Glutamatergic neuron (in vitro differentiated cells): ENCODE measurements around the gene KATNB1. TPM values are rescaled to one million over a fixed set of nuclear protein-coding genes. Genes with fewer than 3 reads are reported as not detected.

Experiments
- DNase-seq: peaks from one replicate; pipeline ENCODE4 v3.0.0; 2022
- H3K27ac Mint-ChIP-seq: one replicate; pipeline ENCODE4 v1.8.0; 2020; ENCODE audit warnings: mild to moderate bottlenecking, mixed read lengths, inconsistent platforms; ENCODE audit not compliant: unreplicated experiment
- H3K27me3 Mint-ChIP-seq: one replicate; pipeline ENCODE4 v1.8.0; 2020; ENCODE audit warnings: mild to moderate bottlenecking, moderate library complexity, mixed read lengths, inconsistent platforms; ENCODE audit not compliant: unreplicated experiment
- H3K36me3 Mint-ChIP-seq: one replicate; pipeline ENCODE4 v1.8.0; 2020; ENCODE audit warnings: mild to moderate bottlenecking, mixed read lengths, inconsistent platforms; ENCODE audit not compliant: unreplicated experiment
- H3K4me1 Mint-ChIP-seq: one replicate; pipeline ENCODE4 v1.8.0; 2020; ENCODE audit warnings: mild to moderate bottlenecking, low read depth, mixed read lengths, inconsistent platforms; ENCODE audit not compliant: unreplicated experiment
- H3K4me3 Mint-ChIP-seq: one replicate; pipeline ENCODE4 v1.8.0; 2020; ENCODE audit warnings: mild to moderate bottlenecking, mixed read lengths, inconsistent platforms; ENCODE audit not compliant: unreplicated experiment
- H3K9me3 Mint-ChIP-seq: one replicate; pipeline ENCODE4 v1.8.0; 2020; ENCODE audit warnings: mild to moderate bottlenecking, moderate library complexity, mixed read lengths, inconsistent platforms; ENCODE audit not compliant: unreplicated experiment
- total RNA-seq: library from RNA; stranded (reverse); fragmentation: NEBNext Ultra II Directional; extraction: Animal tissue kit (Norgen Biotek cat#: 25700); gene quantifications from one replicate; pipeline ENCODE4 v1.2.1, GENCODE V29; 2021; ENCODE audit not compliant: unreplicated experiment
- TF ChIP-seq, protein P1 (sequence below): fragments of 200-600 bp; sonication (generic); IDR thresholded peaks from one replicate; pipeline ENCODE4 v1.5.0; 2021; ENCODE audit not compliant: partially characterized antibody, unreplicated experiment

The KATNB1 gene
- total RNA-seq, 1 donor from 2014 or later, result 74.4 TPM

DNA sequence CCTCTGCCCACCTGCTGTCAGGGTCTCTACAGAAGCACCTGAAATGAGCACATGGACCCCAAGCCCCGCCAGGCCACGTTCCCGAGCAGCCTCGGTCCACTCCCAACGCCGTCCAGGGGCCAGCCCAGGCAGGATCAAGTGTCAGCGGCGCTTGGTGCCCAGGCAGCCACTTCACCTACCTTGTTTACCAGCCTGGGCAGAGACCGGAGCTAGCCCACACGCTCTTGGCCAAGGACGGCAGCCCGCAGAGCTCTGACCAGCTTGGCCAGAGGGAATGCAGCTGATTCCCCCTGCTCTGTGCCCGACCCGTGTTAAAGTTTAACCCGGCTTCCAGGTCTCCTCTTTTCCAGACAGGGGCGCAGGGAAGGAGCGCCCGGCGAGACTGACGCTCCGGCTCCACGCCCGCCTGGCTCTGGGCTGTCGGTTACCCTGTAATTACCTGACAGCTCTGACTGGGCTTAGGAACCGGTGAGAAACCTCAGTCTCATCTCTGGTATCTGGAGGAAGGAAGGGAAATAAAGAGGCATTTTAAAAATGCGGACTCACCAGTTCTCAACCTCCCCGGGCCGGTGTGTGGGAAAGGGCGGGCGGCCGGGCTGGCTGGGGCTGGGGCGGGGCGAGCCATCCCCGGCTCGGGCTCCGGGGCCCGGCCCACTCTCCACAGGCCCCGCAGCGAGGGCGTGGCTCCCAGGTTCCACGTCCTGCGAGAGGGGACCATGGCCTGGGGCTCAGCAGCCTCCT is 62.1 kb downstream of the KATNB1 start:
- Mint-ChIP-seq H3K36me3 (no peaks in the 10 kb centered on the region), H3K9me3 (peaks cover 5% of the 10 kb centered on the region), H3K4me1 (peaks cover 12% of the 10 kb centered on the region), H3K27me3 (peaks cover 9% of the 10 kb centered on the region), H3K27ac (no peak overlapping the region), H3K4me3 (no peak overlapping the region)
- TF ChIP-seq, protein P1, sequence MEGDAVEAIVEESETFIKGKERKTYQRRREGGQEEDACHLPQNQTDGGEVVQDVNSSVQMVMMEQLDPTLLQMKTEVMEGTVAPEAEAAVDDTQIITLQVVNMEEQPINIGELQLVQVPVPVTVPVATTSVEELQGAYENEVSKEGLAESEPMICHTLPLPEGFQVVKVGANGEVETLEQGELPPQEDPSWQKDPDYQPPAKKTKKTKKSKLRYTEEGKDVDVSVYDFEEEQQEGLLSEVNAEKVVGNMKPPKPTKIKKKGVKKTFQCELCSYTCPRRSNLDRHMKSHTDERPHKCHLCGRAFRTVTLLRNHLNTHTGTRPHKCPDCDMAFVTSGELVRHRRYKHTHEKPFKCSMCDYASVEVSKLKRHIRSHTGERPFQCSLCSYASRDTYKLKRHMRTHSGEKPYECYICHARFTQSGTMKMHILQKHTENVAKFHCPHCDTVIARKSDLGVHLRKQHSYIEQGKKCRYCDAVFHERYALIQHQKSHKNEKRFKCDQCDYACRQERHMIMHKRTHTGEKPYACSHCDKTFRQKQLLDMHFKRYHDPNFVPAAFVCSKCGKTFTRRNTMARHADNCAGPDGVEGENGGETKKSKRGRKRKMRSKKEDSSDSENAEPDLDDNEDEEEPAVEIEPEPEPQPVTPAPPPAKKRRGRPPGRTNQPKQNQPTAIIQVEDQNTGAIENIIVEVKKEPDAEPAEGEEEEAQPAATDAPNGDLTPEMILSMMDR, result no peak
- peak; percentile 45 for DNase-seq

DNA sequence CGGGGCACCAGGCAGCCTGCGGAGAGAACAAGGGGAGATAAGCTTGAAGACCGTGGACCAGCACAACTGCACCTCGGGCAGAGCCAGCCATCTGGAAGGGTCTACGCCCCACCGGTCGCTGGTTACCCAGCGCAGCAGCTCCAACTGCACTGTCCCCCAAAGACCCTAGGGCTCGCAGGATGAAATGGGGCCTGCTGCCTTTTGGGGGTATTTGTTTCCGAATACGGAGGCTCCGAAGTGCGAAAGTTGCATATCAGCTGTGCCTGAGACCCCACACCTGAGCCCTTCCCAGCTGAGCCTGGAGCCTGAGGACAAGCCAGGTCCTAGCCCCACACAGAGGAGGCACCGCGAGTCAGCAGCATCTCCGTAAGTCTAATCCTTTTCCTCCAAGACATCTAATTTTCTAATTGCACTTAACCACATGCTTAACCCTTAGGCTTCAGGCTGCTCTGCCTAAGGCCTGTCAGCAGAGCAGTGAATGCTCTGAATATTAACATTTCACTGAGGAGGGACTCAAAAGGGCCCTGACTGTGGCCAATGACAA is 62.8 kb downstream of the KATNB1 start:
- Mint-ChIP-seq H3K4me1 (peaks cover 18% of the 10 kb centered on the region), H3K27me3 (peaks cover 9% of the 10 kb centered on the region), H3K36me3 (no peaks in the 10 kb centered on the region), H3K9me3 (peaks cover 7% of the 10 kb centered on the region), H3K27ac (no peak overlapping the region), H3K4me3 (no peak overlapping the region)
- TF ChIP-seq, protein P1, result no peak
- no peak for DNase-seq

DNA sequence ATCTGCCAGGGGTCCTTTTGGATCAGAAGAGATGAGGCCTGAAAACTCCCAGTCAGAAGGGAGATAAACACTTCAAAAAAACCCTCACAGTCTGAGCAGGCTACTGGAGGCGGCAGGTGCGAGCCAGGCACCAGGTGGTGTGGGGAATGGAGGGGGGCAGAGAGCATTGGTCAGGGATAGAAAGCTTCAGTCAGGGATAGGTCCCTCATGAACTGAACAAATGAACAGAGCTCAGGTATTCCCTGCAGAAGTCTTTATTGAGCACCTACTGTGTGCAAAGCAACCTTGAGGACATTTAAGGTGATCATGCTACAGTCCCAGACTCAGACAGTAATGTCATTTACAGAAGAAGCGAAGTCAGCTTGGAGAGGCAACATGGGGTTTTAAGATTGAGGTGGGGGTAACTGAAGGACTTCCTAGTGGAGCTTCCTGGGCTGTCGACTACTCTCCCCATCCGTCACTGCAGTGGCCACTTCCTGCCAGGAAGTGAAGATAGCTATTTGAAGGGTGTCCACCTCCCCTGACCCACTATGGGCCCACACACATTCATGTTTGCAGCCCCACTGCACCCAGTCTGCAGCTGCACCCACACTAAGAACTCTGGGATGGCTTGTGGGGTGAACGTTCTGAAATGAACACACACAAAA is 63.5 kb downstream of the KATNB1 start:
- TF ChIP-seq, protein P1, result no peak
- no peaks in the 10 kb centered on the region for H3K36me3 Mint-ChIP-seq
- no peak overlapping the region for H3K27ac Mint-ChIP-seq
- no peak overlapping the region for H3K4me3 Mint-ChIP-seq
- DNase-seq, result no peak
- peaks cover 9% of the 10 kb centered on the region for H3K27me3 Mint-ChIP-seq
- peaks cover 20% of the 10 kb centered on the region for H3K4me1 Mint-ChIP-seq
- peaks cover 7% of the 10 kb centered on the region for H3K9me3 Mint-ChIP-seq

DNA sequence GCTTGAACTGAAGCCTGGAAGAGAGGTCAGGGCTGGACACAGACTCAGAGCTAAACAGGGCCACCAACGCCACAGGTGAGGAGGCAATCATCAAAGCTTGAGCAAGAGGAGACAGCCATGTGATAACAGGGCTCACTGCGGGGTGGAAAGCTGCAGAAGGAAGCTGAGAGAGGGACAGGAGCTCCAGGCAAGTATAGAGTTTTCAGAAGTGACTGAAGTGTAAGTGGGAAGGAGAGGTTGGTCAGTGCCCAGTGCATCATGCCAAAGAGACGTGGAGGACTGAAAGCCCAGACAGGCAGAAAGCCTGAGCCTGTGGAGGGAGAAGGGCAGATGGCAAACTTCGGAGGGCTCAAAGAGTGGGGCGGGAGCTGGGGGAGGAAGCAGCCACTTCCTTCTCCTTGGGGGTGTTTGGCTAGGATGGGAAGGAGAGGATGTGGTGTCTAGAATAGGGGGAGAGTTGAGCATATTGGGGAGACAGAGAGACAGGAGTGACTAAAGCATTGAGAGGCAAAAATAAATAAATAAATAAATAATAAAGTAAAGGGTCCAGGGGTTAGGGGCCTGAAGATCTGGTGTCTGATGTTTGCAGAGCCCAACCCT is 64.1 kb downstream of the KATNB1 start:
- H3K36me3 Mint-ChIP-seq, result no peaks in the 10 kb centered on the region
- peaks cover 7% of the 10 kb centered on the region for H3K9me3 Mint-ChIP-seq
- TF ChIP-seq, protein P1, result no peak
- peaks cover 20% of the 10 kb centered on the region for H3K4me1 Mint-ChIP-seq
- H3K27me3 Mint-ChIP-seq, result peaks cover 9% of the 10 kb centered on the region
- no peak for DNase-seq
- H3K4me3 Mint-ChIP-seq, result no peak overlapping the region
- no peak overlapping the region for H3K27ac Mint-ChIP-seq
